ENCODE data around the gene DLX1. TPM values are rescaled to one million over a fixed set of nuclear protein-coding genes. Genes with fewer than 3 reads are reported as not detected.
A peak's percentile ranks its signal among the peaks of the same experiment; 100 is the strongest.

DLX1 gene
- total and polyA plus RNA-seq, 2 donors (not counting 1 experiment from before 2014, with no cell fraction given): 0.09 TPM; not detected in 1

DNA sequence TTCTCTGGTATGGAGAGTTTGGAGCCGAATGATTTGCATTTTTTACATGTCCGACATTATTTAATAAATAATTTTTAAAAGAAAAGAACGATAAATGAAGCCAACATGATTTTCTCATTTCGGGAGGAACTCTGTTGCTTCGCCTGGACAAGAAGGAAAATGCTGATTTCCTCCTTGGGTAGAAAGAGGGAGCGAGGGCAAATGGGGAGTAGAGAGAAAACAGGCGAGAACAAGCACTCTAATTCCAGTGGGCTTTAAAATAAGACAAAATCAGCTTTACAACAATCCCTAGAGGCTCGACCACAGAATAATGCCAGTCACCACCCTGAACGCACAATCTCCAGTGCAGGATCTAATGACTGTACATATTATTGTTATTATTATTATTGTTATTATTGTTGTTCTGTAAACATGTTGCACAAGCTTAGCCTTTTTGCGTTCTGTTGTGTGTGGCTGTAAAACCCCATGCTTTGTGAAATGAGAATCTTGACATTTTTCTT, 3.7 kb downstream of the DLX1 start:
- Histone ChIP-seq H3K27me3 (ENCODE audit: control insufficient read depth, insufficient read depth, low read length) (peaks cover 86% of the 10 kb centered on the region), H3K4me2 (ENCODE audit: extremely low read depth, insufficient read depth, low read length) (no peak overlapping the region), H3K27ac (ENCODE audit: insufficient read depth, low read length) (no peak overlapping the region), H3K79me2 (ENCODE audit: control insufficient read depth, insufficient read depth, low read length) (no peaks in the 10 kb centered on the region), H3K36me3 (ENCODE audit: control insufficient read depth, insufficient read depth, low read length) (no peaks in the 10 kb centered on the region), H3K9me3 (ENCODE audit: control insufficient read depth, insufficient read depth, low read depth, low read length) (no peaks in the 10 kb centered on the region), H2AFZ (ENCODE audit: low read length) (no peak overlapping the region), H4K20me1 (ENCODE audit: control insufficient read depth, extremely low read depth, insufficient read depth, low read length) (no peaks in the 10 kb centered on the region), H3K9ac (ENCODE audit: insufficient read depth, low read length) (no peak overlapping the region), H3K4me3 (replicated peaks in 1 of 4; ENCODE audit: control extremely low read depth in 1 of 4, insufficient read depth in 1 of 4, low read depth in 3 of 4, low read length in 4 of 4) (no peak overlapping the region), H3K4me1 (ENCODE audit: control insufficient read depth, extremely low read depth, insufficient read depth, low read length) (peaks cover 6% of the 10 kb centered on the region)
- TF ChIP-seq EZH2 (IDR thresholded peaks at IDR 0.05; ENCODE audit: low read length, missing control alignments): no peak
- DNase-seq (ENCODE audit: low read depth in 2 of 2): no peak

DNA sequence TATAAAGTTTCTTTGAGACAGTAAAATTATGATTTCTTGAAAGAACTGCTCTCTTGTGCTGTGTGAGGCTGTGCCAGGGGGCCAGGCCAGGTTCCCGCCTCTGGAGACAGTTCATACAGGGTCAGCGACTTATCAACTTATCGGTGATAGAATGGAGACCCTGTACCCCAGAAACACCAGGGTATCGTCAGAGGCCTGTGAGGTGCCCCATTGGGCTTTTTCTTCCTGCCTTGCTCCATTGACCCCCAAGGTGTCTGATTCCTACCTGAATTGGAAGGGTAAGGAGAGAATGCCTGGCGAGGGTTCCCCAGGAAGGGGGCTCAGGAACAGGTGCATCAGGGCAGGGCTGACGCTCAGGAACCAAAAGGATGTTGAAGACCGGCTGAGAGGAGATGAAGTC, 4.3 kb downstream of the DLX1 start:
- Histone ChIP-seq H2AFZ (ENCODE audit: low read length) (no peak overlapping the region), H3K27ac (ENCODE audit: insufficient read depth, low read length) (no peak overlapping the region), H4K20me1 (ENCODE audit: control insufficient read depth, extremely low read depth, insufficient read depth, low read length) (no peaks in the 10 kb centered on the region), H3K4me3 (replicated peaks in 1 of 4; ENCODE audit: control extremely low read depth in 1 of 4, insufficient read depth in 1 of 4, low read depth in 3 of 4, low read length in 4 of 4) (no peak overlapping the region), H3K36me3 (ENCODE audit: control insufficient read depth, insufficient read depth, low read length) (no peaks in the 10 kb centered on the region), H3K9me3 (ENCODE audit: control insufficient read depth, insufficient read depth, low read depth, low read length) (no peaks in the 10 kb centered on the region), H3K9ac (ENCODE audit: insufficient read depth, low read length) (no peak overlapping the region), H3K4me1 (ENCODE audit: control insufficient read depth, extremely low read depth, insufficient read depth, low read length) (peaks cover 5% of the 10 kb centered on the region), H3K79me2 (ENCODE audit: control insufficient read depth, insufficient read depth, low read length) (no peaks in the 10 kb centered on the region), H3K4me2 (ENCODE audit: extremely low read depth, insufficient read depth, low read length) (no peak overlapping the region), H3K27me3 (ENCODE audit: control insufficient read depth, insufficient read depth, low read length) (peaks cover 84% of the 10 kb centered on the region)
- no peak for DNase-seq (ENCODE audit: low read depth in 2 of 2)
- TF ChIP-seq, protein P1, sequence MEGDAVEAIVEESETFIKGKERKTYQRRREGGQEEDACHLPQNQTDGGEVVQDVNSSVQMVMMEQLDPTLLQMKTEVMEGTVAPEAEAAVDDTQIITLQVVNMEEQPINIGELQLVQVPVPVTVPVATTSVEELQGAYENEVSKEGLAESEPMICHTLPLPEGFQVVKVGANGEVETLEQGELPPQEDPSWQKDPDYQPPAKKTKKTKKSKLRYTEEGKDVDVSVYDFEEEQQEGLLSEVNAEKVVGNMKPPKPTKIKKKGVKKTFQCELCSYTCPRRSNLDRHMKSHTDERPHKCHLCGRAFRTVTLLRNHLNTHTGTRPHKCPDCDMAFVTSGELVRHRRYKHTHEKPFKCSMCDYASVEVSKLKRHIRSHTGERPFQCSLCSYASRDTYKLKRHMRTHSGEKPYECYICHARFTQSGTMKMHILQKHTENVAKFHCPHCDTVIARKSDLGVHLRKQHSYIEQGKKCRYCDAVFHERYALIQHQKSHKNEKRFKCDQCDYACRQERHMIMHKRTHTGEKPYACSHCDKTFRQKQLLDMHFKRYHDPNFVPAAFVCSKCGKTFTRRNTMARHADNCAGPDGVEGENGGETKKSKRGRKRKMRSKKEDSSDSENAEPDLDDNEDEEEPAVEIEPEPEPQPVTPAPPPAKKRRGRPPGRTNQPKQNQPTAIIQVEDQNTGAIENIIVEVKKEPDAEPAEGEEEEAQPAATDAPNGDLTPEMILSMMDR (conservative IDR thresholded peaks at IDR 0.05 in 1 of 2, IDR thresholded peaks at IDR 0.05 in 1 of 2; ENCODE audit: low read depth in 1 of 2, low read length in 2 of 2): no peak
- TF ChIP-seq EZH2 (IDR thresholded peaks at IDR 0.05; ENCODE audit: low read length, missing control alignments): no peak

DNA sequence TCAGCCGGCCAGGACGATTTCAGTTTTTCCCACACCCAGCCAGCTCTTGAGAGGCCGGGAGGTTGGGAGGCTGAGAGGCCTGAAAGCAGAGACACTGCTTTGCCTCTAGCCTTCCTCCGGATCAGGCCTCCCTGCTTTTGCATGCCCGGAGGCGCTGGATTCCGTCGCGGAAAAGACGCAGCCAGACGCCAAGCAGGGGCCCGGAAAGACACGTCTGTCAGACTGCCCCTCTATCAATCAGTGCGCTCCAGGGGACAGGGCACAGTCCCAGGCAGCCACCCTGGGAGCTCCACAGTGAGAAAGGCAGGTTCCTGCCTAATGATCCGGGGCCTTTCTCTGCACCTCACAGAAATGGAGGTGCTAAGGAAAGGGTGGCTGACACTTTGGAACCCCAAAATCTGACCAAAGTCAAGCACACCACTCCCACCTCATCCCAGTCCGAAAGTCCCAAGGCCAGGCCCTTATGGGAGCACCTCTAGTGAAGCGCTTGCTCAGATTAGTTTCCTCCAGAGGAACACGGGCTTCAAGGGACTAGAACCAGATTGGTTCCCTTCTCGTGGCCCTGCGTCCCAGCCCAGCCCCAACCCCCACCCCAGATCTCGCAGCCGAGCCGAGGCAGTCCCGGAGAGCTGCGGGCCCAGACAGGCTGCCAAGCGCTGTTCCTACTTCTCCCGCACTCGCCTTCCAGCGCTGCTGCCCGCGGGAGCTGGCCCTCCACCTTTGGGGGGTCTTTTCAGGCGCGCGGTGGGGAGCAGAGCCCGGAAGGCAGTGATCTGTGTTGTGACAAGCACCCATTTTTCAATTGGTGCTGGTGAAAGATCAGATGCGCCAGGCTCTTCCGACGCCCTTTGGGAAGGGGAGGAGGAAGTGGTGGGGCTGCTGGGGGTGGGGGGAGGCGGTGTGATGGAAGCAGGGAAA, 5.0 kb downstream of the DLX1 start:
- Histone ChIP-seq H3K4me3 (replicated peaks in 1 of 4; ENCODE audit: control extremely low read depth in 1 of 4, insufficient read depth in 1 of 4, low read depth in 3 of 4, low read length in 4 of 4) (no peak overlapping the region), H3K4me1 (ENCODE audit: control insufficient read depth, extremely low read depth, insufficient read depth, low read length) (peaks cover 4% of the 10 kb centered on the region), H3K79me2 (ENCODE audit: control insufficient read depth, insufficient read depth, low read length) (no peaks in the 10 kb centered on the region), H3K27me3 (ENCODE audit: control insufficient read depth, insufficient read depth, low read length) (peaks cover 86% of the 10 kb centered on the region), H3K36me3 (ENCODE audit: control insufficient read depth, insufficient read depth, low read length) (no peaks in the 10 kb centered on the region), H3K27ac (ENCODE audit: insufficient read depth, low read length) (no peak overlapping the region), H4K20me1 (ENCODE audit: control insufficient read depth, extremely low read depth, insufficient read depth, low read length) (no peaks in the 10 kb centered on the region), H3K9ac (ENCODE audit: insufficient read depth, low read length) (no peak overlapping the region), H3K4me2 (ENCODE audit: extremely low read depth, insufficient read depth, low read length) (no peak overlapping the region), H3K9me3 (ENCODE audit: control insufficient read depth, insufficient read depth, low read depth, low read length) (no peaks in the 10 kb centered on the region), H2AFZ (ENCODE audit: low read length) (no peak overlapping the region)
- peak; percentile 94 for TF ChIP-seq EZH2 (IDR thresholded peaks at IDR 0.05; ENCODE audit: low read length, missing control alignments)
- TF ChIP-seq, protein P1 (conservative IDR thresholded peaks at IDR 0.05 in 1 of 2, IDR thresholded peaks at IDR 0.05 in 1 of 2; ENCODE audit: low read depth in 1 of 2, low read length in 2 of 2): no peak
- no peak for DNase-seq (ENCODE audit: low read depth in 2 of 2)

Measured in fibroblast of lung (primary cell).